Measurements from ENCODE around the gene TMEM164. TPM values are rescaled to one million over a fixed set of nuclear protein-coding genes. Genes with fewer than 3 reads are reported as not detected.

The TMEM164 gene
- total RNA-seq, 1 donor from 2014 or later = 8.4 TPM

DNA sequence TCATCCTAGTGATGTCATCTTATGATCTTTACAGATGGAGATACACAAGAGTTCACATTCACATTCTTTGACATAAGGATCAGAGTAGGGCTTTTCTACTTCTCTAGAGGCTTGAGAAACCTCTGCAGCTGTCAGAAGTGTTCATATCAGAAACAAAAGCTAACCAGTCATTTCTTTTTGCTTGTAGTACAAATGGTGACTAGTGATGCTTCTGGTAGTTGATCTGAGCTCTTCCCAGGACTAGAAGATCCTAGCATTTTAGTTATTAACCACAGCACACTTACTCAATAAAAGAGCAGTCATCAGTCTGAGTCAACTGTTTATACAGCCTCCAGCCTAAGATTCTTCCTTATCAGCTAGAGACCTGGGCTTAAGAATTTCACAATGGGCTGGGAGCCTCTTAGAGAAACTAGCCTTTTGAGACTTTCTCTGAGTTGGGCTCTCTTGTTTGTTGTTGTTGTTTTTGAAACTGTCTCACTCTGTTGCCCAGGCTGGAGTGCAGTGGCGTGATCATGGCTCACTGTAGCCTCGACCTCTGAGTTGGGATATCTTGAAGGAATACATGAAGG, 84.1 kb downstream of the TMEM164 start:
- no peak for TF ChIP-seq CTCF (conservative IDR thresholded peaks at IDR 0.05; ENCODE audit: low read depth, low read length)
- H3K4me3 ChIP-seq (ENCODE audit: low read depth, low read length) = no peak overlapping the region

GRCh38 chrX:110087485-110088356, 84.8 kb downstream of the TMEM164 start:
- H3K4me3 ChIP-seq (ENCODE audit: low read depth, low read length) = no peak overlapping the region
- no peak for TF ChIP-seq CTCF (conservative IDR thresholded peaks at IDR 0.05; ENCODE audit: low read depth, low read length)

More for the DNA sequence above, 84.1 kb downstream of the TMEM164 start:
- peak; percentile 77 for DNase-seq (ENCODE audit: low read depth)

DNA sequence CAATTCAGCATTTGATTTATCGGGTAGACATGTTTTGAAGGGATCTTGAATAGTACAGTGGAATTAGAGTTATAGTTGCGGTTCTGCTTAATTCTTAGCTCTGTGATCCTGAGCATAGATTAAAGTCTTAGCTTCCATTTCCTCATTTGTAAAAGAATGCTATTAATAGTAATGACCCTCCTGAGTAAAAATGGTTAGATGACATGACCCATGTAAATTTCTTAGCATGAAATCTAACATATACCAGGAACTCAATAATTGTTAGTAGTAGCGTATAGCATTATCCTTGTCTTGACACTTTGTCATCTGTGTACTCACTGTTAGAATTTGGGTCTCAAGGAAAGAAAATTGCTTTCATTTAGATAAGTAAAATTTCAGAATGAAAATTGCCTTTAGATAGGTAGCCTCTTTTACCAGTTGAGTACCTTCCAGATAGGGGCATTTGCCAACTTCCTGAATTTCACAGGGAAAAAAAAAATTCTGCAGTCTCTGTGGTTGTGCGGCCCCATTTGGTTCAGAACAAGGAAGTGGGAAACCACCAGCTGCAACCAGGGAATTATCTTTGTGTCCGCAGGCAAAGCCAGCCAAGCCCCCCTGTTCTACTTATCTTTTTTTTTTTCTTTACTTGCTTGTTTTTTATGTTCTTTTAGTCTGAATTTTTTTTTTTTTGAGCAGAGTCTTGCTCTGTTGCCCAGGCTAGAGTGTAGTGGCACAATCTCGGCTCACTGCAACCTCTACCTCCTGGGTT, 86.9 kb downstream of the TMEM164 start:
- H3K4me3 ChIP-seq (ENCODE audit: low read depth, low read length) = no peak overlapping the region
- TF ChIP-seq CTCF (conservative IDR thresholded peaks at IDR 0.05; ENCODE audit: low read depth, low read length) = no peak

More at GRCh38 chrX:110087485-110088356, 84.8 kb downstream of the TMEM164 start:
- peak; percentile 54 for DNase-seq (ENCODE audit: low read depth)

DNA sequence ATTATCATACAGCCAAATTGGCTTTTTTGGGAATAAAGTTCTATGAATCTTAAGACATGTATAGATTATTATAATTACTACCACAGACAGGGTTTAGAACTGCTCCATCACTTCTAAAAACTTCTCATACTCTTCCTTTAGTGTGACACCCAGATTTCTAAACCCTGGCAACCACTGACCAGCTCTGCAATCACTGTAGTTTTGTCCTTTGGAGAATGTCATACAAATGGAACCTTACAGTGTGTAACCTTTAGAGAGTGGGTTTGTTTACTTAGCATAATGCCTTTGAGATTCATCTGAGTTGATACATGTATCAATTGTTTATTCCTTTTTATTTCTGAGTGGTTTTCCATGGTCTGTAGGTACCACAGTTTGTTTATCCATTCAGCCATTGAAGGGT, 95.0 kb downstream of the TMEM164 start:
- DNase-seq (ENCODE audit: low read depth) = no peak

More for the DNA sequence above, 86.9 kb downstream of the TMEM164 start:
- no peak for DNase-seq (ENCODE audit: low read depth)

DNA sequence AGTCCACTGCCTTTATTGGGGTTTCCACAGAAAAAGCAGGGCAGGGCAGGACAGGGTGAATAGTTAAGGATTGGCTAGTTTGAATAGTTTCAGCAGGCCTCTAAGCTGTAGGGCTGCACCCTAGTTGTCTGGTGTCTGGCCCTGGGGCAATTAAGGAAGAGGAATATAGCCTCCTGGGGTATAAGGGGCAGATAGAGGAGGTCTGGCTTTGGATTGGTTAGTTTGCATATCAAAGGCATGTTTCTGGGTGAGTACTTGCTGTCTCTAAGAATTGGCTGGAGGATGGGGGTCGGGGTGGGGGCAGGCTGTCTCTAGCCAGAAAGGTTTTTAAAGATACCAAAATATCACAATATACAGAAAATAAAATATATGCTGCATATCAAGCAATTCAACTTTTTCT, 100.4 kb downstream of the TMEM164 start:
- TF ChIP-seq CTCF (conservative IDR thresholded peaks at IDR 0.05; ENCODE audit: low read depth, low read length) = no peak
- DNase-seq (ENCODE audit: low read depth) = no peak
- H3K4me3 ChIP-seq (ENCODE audit: low read depth, low read length) = no peak overlapping the region

More for the DNA sequence above, 95.0 kb downstream of the TMEM164 start:
- no peak overlapping the region for H3K4me3 ChIP-seq (ENCODE audit: low read depth, low read length)
- no peak for TF ChIP-seq CTCF (conservative IDR thresholded peaks at IDR 0.05; ENCODE audit: low read depth, low read length)

- TF ChIP-seq CTCF (conservative IDR thresholded peaks at IDR 0.05; ENCODE audit: low read depth, low read length) = no peak
- no peak for DNase-seq (ENCODE audit: low read depth)
- H3K4me3 ChIP-seq (ENCODE audit: low read depth, low read length) = no peak overlapping the region
Measured at GRCh38 chrX:110104078-110104477, 101.2 kb downstream of the TMEM164 start.
